ENCODE data around the gene CCDC14.

DNA sequence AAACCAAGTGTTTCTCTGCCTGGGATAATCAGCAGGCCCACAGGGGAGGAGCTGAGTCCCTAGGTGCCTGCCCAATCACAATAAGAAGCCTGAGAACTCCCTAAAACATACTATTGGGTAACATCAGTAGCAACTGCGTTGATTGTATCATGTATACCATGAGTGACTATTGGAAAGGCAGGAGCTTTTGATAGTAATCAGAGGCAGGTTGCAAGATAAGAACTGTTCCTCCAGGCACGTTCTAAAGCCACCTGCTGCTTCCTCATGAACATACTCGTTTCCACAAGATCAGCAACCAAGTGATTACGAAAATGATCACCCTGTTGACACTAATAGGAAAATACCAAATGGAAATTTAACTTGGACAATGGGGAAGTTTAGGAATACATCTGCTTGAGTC is 83.6 kb downstream of the CCDC14 start:
- TF ChIP-seq, protein P1, sequence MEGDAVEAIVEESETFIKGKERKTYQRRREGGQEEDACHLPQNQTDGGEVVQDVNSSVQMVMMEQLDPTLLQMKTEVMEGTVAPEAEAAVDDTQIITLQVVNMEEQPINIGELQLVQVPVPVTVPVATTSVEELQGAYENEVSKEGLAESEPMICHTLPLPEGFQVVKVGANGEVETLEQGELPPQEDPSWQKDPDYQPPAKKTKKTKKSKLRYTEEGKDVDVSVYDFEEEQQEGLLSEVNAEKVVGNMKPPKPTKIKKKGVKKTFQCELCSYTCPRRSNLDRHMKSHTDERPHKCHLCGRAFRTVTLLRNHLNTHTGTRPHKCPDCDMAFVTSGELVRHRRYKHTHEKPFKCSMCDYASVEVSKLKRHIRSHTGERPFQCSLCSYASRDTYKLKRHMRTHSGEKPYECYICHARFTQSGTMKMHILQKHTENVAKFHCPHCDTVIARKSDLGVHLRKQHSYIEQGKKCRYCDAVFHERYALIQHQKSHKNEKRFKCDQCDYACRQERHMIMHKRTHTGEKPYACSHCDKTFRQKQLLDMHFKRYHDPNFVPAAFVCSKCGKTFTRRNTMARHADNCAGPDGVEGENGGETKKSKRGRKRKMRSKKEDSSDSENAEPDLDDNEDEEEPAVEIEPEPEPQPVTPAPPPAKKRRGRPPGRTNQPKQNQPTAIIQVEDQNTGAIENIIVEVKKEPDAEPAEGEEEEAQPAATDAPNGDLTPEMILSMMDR (IDR thresholded peaks at IDR 0.05; ENCODE audit: low read depth, low read length, missing input control) = no peak
- TF ChIP-seq, protein P2, sequence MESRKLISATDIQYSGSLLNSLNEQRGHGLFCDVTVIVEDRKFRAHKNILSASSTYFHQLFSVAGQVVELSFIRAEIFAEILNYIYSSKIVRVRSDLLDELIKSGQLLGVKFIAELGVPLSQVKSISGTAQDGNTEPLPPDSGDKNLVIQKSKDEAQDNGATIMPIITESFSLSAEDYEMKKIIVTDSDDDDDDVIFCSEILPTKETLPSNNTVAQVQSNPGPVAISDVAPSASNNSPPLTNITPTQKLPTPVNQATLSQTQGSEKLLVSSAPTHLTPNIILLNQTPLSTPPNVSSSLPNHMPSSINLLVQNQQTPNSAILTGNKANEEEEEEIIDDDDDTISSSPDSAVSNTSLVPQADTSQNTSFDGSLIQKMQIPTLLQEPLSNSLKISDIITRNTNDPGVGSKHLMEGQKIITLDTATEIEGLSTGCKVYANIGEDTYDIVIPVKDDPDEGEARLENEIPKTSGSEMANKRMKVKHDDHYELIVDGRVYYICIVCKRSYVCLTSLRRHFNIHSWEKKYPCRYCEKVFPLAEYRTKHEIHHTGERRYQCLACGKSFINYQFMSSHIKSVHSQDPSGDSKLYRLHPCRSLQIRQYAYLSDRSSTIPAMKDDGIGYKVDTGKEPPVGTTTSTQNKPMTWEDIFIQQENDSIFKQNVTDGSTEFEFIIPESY (IDR thresholded peaks at IDR 0.05) = no peak
- TF ChIP-seq JUND (IDR thresholded peaks at IDR 0.05) = no peak
- TF ChIP-seq HNF4A (conservative IDR thresholded peaks at IDR 0.05) = no peak
- TF ChIP-seq TAF1 (conservative IDR thresholded peaks at IDR 0.05) = no peak
- TF ChIP-seq RAD21 (IDR thresholded peaks at IDR 0.05) = no peak
- TF ChIP-seq, protein P3, sequence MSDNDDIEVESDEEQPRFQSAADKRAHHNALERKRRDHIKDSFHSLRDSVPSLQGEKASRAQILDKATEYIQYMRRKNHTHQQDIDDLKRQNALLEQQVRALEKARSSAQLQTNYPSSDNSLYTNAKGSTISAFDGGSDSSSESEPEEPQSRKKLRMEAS (IDR thresholded peaks at IDR 0.05) = no peak
- TF ChIP-seq, protein P4, sequence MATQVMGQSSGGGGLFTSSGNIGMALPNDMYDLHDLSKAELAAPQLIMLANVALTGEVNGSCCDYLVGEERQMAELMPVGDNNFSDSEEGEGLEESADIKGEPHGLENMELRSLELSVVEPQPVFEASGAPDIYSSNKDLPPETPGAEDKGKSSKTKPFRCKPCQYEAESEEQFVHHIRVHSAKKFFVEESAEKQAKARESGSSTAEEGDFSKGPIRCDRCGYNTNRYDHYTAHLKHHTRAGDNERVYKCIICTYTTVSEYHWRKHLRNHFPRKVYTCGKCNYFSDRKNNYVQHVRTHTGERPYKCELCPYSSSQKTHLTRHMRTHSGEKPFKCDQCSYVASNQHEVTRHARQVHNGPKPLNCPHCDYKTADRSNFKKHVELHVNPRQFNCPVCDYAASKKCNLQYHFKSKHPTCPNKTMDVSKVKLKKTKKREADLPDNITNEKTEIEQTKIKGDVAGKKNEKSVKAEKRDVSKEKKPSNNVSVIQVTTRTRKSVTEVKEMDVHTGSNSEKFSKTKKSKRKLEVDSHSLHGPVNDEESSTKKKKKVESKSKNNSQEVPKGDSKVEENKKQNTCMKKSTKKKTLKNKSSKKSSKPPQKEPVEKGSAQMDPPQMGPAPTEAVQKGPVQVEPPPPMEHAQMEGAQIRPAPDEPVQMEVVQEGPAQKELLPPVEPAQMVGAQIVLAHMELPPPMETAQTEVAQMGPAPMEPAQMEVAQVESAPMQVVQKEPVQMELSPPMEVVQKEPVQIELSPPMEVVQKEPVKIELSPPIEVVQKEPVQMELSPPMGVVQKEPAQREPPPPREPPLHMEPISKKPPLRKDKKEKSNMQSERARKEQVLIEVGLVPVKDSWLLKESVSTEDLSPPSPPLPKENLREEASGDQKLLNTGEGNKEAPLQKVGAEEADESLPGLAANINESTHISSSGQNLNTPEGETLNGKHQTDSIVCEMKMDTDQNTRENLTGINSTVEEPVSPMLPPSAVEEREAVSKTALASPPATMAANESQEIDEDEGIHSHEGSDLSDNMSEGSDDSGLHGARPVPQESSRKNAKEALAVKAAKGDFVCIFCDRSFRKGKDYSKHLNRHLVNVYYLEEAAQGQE (IDR thresholded peaks at IDR 0.05) = no peak
- TF ChIP-seq YY1 (IDR thresholded peaks at IDR 0.05) = no peak
- TF ChIP-seq EGR1 (IDR thresholded peaks at IDR 0.05; ENCODE audit: low read depth in 2 of 2) = no peak
- no peak for TF ChIP-seq FOXA1 (IDR thresholded peaks at IDR 0.05)
- TF ChIP-seq SP1 (IDR thresholded peaks at IDR 0.05) = no peak
